Measurements from ENCODE around the gene WDR47.

GRCh38 chr1:109025694-109026093 lies 16.2 kb downstream of the WDR47 start:
- TF ChIP-seq CTCF (IDR thresholded peaks at IDR 0.05 in 2 of 3, conservative IDR thresholded peaks at IDR 0.05 in 1 of 3; ENCODE audit: borderline replicate concordance in 1 of 3, insufficient read depth in 1 of 3, low read depth in 2 of 3, low read length in 2 of 3) (no peak), MAX (IDR thresholded peaks at IDR 0.05) (no peak)
